Prostate gland (tissue), 2 donors: ENCODE data around the gene MTA1. TPM values are rescaled to one million over a fixed set of nuclear protein-coding genes. Genes with fewer than 3 reads are reported as not detected.
A peak's percentile ranks its signal among the peaks of the same experiment; 100 is the strongest.

Experiments used
- DNase-seq: peaks from one replicate; pipeline ENCODE4 v3.0.0-alpha.2; 2019; ENCODE audit warnings: low spot score
- H3K27ac ChIP-seq, 2 donors: fragments of 200-600 bp; sonication (generic); 2 replicates each; pipeline ENCODE4 v1.5.1; 2017 to 2019
- H3K27me3 ChIP-seq: fragments of 200-600 bp; sonication (generic); replicated peaks from 2 replicates; pipeline ENCODE4 v1.5.1; 2019; ENCODE audit not compliant: insufficient read depth
- H3K36me3 ChIP-seq, 2 donors: fragments of 200-600 bp; sonication (generic); 1 replicate in 1 of 2; 2 replicates in 1 of 2; pipeline versions ENCODE4 v1.5.1 to v1.8.1; 2017 to 2019
- H3K4me1 ChIP-seq: fragments of 200-600 bp; sonication (generic); replicated peaks from 2 replicates; pipeline ENCODE4 v1.5.1; 2019
- H3K4me3 ChIP-seq, 2 donors: fragments of 200-600 bp; sonication (generic); 2 replicates each; pipeline ENCODE4 v1.5.1; 2017 to 2019
- H3K9me3 ChIP-seq: fragments of 200-600 bp; sonication (generic); 2 replicates; pipeline ENCODE4 v1.5.1; 2017
- POLR2A ChIP-seq: fragments of 450-650 bp; IDR thresholded peaks from one replicate; pipeline ENCODE4 v1.6.1; 2016; ENCODE audit warnings: antibody characterized with exemption, mild to moderate bottlenecking
- POLR2AphosphoS5 ChIP-seq: sonication (generic); formaldehyde crosslinking; IDR thresholded peaks from one replicate; pipeline ENCODE4 v1.6.1; 2017; ENCODE audit warnings: antibody characterized with exemption
- WGBS: methylation state at CpG from one replicate; pipeline ENCODE4 v1.1.5; 2018; 5-methylcytosine and 5-hydroxymethylcytosine counted together
- intact Hi-C: fragments of 100-400 bp; cut with DNase I; formaldehyde crosslinking; loops from one replicate; pipeline ENCODE4 v1.14.2; 2022
- total RNA-seq, 2 donors: library from RNA; depleted of rRNA; stranded (reverse); fragments of >200 nt; gene quantifications; one replicate each; pipeline ENCODE4 v1.1.0, GENCODE V29; 2016
- TF ChIP-seq, protein P1 (sequence below), 4 experiments: fragments of 200-600 bp in 2 of 4; fragments of 450-650 bp in 2 of 4; sonication (generic) in 2 of 4; IDR thresholded peaks; 1 replicate in 3 of 4; 2 replicates in 1 of 4; pipeline ENCODE4 v1.5.1; 2016 to 2019; ENCODE audit warnings: antibody characterized with exemption in 4 of 4, mild to moderate bottlenecking in 2 of 4, moderate library complexity in 2 of 4

MTA1 gene
- total RNA-seq, 2 donors from 2014 or later: 58.9 to 155 TPM

DNA sequence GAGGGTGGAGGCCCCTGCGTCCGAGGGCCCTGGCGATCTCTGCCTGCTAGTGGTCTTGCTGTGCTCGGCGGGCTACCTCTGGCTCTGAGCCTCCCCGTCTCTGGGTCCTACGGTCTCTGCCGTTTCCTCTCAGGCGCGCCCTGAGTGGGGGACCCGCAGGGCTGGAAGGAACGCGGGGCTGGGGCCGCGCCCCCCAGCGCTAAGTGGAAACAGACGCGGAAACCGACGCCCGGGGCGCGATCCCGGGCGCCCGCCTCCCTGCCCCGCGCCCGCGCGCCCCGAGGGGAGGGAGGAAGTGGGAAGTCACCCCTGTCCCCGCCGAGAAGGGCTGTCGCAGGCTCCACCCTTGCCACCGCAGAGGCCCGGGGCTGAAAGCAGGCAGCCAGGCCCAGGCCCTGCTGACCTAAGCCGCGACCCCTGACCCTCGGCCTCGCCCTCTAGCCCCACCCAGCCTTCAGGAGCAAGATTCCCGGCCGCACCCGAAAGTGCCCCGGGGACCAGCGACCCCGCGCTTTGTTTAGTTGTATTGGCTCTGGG is 67.9 kb downstream of the MTA1 start:
- intact Hi-C loops: no loop called here
- Histone ChIP-seq H3K4me1 (peaks cover 17% of the 10 kb centered on the region), H3K4me3 (peak overlapping the region; percentile 14 to 19), H3K27me3 (peaks cover 4% of the 10 kb centered on the region), H3K27ac (peak overlapping the region; percentile 6 to 47), H3K9me3 (no peaks in the 10 kb centered on the region), H3K36me3 (no peaks in the 10 kb centered on the region)
- DNase-seq: no peak
- 10% methylated on average over 42 of the region's 48 CpGs for WGBS
- no peak for TF ChIP-seq POLR2A
- TF ChIP-seq, protein P1, sequence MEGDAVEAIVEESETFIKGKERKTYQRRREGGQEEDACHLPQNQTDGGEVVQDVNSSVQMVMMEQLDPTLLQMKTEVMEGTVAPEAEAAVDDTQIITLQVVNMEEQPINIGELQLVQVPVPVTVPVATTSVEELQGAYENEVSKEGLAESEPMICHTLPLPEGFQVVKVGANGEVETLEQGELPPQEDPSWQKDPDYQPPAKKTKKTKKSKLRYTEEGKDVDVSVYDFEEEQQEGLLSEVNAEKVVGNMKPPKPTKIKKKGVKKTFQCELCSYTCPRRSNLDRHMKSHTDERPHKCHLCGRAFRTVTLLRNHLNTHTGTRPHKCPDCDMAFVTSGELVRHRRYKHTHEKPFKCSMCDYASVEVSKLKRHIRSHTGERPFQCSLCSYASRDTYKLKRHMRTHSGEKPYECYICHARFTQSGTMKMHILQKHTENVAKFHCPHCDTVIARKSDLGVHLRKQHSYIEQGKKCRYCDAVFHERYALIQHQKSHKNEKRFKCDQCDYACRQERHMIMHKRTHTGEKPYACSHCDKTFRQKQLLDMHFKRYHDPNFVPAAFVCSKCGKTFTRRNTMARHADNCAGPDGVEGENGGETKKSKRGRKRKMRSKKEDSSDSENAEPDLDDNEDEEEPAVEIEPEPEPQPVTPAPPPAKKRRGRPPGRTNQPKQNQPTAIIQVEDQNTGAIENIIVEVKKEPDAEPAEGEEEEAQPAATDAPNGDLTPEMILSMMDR (IDR thresholded peaks at IDR 0.05): no peak
- TF ChIP-seq POLR2AphosphoS5: no peak

DNA sequence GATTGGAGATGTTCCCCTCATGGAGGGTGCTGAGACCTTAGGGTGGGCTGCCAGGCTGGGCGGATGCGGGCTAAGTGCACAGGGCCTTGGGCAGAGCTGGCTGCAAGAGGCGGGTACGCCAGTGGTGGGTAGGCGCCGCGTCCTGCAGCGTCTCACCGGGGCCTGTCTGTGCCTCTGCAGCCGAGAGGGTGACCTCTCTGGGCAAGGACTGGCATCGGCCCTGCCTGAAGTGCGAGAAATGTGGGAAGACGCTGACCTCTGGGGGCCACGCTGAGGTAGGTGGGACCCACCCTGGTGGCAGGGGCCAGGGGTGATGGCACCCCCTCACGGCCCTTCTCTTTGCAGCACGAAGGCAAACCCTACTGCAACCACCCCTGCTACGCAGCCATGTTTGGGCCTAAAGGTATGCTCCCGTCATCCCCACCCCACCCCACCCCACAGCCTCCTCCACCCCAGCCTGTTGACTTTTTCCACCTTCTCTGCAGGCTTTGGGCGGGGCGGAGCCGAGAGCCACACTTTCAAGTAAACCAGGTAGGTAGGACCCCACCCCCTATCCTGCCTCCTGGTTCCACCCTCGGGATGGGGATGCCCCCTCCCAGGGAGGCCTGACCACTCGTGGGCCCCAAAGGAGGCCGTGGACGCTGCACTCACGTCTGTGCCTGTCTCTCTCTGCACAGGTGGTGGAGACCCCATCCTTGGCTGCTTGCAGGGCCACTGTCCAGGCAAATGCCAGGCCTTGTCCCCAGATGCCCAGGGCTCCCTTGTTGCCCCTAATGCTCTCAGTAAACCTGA is 68.6 kb downstream of the MTA1 start:
- TF ChIP-seq POLR2AphosphoS5: no peak
- TF ChIP-seq, protein P1 (IDR thresholded peaks at IDR 0.05): no peak
- no peak for TF ChIP-seq POLR2A
- no peaks in the 10 kb centered on the region for H3K36me3 ChIP-seq
- peaks cover 10% of the 10 kb centered on the region for H3K4me1 ChIP-seq
- intact Hi-C loops: no loop called here
- WGBS: 84% methylated on average over 22 of the region's 26 CpGs
- H3K4me3 ChIP-seq: no peak overlapping the region
- DNase-seq: no peak
- peak overlapping the region in 1 of 2 donors; percentile 6 for H3K27ac ChIP-seq
- H3K27me3 ChIP-seq: peaks cover 4% of the 10 kb centered on the region
- H3K9me3 ChIP-seq: no peaks in the 10 kb centered on the region

DNA sequence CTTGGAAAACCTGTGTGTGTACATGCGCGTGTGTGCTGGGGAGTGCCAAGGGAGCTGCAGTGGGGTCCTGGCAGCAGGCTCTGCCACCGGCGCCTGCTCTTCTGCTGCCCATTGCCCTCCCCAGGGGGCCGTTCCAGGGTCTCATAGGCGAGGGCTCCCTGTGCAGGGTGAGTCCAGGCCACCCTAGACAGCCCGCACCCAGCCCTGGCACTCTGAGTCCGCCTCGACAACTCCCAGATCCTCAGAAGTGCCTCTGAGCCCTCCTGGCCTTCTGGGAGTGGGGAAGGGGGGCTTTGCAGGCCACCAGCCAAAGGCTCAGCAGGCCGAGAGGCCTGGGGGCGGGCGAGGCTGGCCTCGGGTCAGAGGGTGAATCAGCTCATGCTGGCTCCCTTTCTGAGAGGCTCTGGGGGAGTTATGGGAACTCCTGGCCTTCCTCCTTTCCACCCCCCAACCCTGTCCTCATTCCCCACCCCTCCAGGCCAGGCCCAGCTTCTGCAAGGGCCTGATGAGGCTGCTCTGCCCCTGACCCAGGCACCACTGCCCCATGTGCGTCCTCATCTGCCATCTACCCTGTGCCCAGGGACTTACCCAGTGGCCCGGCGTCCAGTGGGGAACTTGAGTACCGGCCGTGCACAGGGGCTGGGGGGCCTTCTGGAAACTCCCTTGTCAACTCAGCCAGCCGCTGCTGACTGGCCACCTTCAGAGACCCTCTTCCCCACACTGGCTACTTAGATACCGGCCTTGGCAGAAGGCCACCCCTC is 69.3 kb downstream of the MTA1 start:
- WGBS: 80% methylated on average over 12 of the region's 20 CpGs
- peak overlapping the region; percentile 93 to 95 for H3K27ac ChIP-seq
- no peak for DNase-seq
- intact Hi-C loops: no loop called here
- H3K36me3 ChIP-seq: no peaks in the 10 kb centered on the region
- H3K4me3 ChIP-seq: no peak overlapping the region
- TF ChIP-seq, protein P1 (IDR thresholded peaks at IDR 0.05): no peak
- TF ChIP-seq POLR2AphosphoS5 (no peak), POLR2A (no peak)
- H3K27me3 ChIP-seq: peaks cover 4% of the 10 kb centered on the region
- H3K4me1 ChIP-seq: peaks cover 4% of the 10 kb centered on the region
- no peaks in the 10 kb centered on the region for H3K9me3 ChIP-seq

DNA sequence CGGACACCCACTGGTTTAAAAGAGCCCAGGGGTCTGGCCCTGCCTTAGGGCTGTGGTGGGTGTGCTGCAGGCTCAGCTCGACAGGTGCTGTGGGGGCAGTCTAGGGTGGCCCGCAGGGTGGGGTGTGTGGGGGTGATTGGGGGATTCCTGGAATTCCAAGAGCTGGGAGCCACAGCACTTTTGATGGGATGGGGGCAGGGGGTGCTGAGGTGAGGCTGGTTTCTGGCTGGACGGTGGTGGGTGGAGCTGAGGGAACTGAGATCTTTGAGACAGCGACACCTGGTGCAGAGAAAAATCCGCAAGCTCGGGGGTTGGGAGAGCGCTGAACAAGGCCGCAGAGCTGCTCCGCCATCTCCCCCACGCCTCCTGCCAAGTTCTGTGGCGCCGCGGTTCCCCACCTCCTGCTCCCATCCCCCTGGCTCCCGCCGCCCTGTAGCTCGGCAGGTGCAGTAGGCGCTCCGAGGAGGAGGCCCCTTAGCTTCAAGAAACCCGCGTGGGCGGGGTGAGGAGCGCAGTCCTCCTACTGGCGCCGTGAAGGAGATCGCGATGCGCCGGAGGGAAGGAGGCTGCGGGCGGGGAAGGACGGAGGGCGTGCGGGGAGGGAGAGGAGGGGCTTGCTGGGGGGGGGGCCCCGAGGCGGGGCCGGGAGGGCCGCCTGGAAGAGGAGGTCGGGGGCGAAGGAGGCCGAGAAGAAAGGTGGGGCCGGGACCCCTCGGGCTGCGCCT is 70.1 kb downstream of the MTA1 start:
- DNase-seq: peak; percentile 90

More for the DNA sequence above, 70.1 kb downstream of the MTA1 start:
- TF ChIP-seq POLR2A (peak; percentile 21), POLR2AphosphoS5 (peak; percentile 52)
- TF ChIP-seq, protein P1 (IDR thresholded peaks at IDR 0.05): peak; percentile 24 to 91 (median 80)
- peak overlapping the region; percentile 93 to 95 for H3K27ac ChIP-seq
- H3K9me3 ChIP-seq: no peaks in the 10 kb centered on the region
- peak overlapping the region; percentile 49 to 64 for H3K4me3 ChIP-seq
- WGBS: 1% methylated on average over 43 of the region's 44 CpGs
- H3K4me1 ChIP-seq: peaks cover 4% of the 10 kb centered on the region
- intact Hi-C loops: loop anchor here (2.0 to 5.0 kb wide), 3 partner anchors 39 to 119 kb away; no protein-coding TSS in a partner anchor
- H3K36me3 ChIP-seq: no peaks in the 10 kb centered on the region
- H3K27me3 ChIP-seq: peaks cover 4% of the 10 kb centered on the region
